GM12875 (cell line): ENCODE measurements around the gene DLEU7.

Source experiments
- H3K4me3 ChIP-seq: one replicate; pipeline ENCODE4 v1.5.1; 2011; ENCODE audit warnings: low read depth, low read length, control low read depth
- CTCF ChIP-seq: IDR thresholded peaks from 2 replicates; pipeline ENCODE4 v1.5.1; 2011; ENCODE audit warnings: low read depth, mild to moderate bottlenecking, control low read depth, inconsistent platforms, low read length, moderate library complexity, borderline replicate concordance; ENCODE audit not compliant: insufficient read depth

Gene DLEU7

GRCh38 chr13:50884265-50884664 lies 40.8 kb upstream of the DLEU7 start:
- TF ChIP-seq CTCF: no peak

GRCh38 chr13:50883728-50884127 lies 40.2 kb upstream of the DLEU7 start:
- H3K4me3 ChIP-seq: no peak overlapping the region
- TF ChIP-seq CTCF: no peak

More at GRCh38 chr13:50884265-50884664, 40.8 kb upstream of the DLEU7 start:
- no peak overlapping the region for H3K4me3 ChIP-seq

- no peak for TF ChIP-seq CTCF
- H3K4me3 ChIP-seq: no peak overlapping the region
Observed at GRCh38 chr13:50882816-50883435, 39.4 kb upstream of the DLEU7 start.

GRCh38 chr13:50873991-50874390 lies 30.5 kb upstream of the DLEU7 start:
- no peak for TF ChIP-seq CTCF
- H3K4me3 ChIP-seq: no peak overlapping the region

- no peak for TF ChIP-seq CTCF
- H3K4me3 ChIP-seq: no peak overlapping the region
Observed at GRCh38 chr13:50873467-50873866, 30.0 kb upstream of the DLEU7 start.

- no peak overlapping the region for H3K4me3 ChIP-seq
- no peak for TF ChIP-seq CTCF
Observed at GRCh38 chr13:50871405-50871804, 27.9 kb upstream of the DLEU7 start.

GRCh38 chr13:50867637-50867945 lies 24.1 kb upstream of the DLEU7 start:
- H3K4me3 ChIP-seq: no peak overlapping the region
- no peak for TF ChIP-seq CTCF
